HG03095 (cell line): ENCODE data around the gene VSIG10L2.

Experiments
- ATAC-seq: cut with Tn5 transposase; IDR thresholded peaks from one replicate; pipeline ENCODE4 v1.9.1; 2021; ENCODE audit warnings: moderate library complexity; ENCODE audit not compliant: unreplicated experiment

VSIG10L2 gene

GRCh38 chr11:125999234-125999880 is 53.5 kb downstream of the VSIG10L2 start:
- no peak for ATAC-seq

GRCh38 chr11:126002181-126002580 is 56.3 kb downstream of the VSIG10L2 start:
- no peak for ATAC-seq
